HEK293T (cell line): Measurements from ENCODE around the gene HAUS1.

Experiments
- BHLHE40 ChIP-seq: fragments of 450-650 bp; IDR thresholded peaks from 2 replicates; pipeline ENCODE4 v1.6.1; 2016; ENCODE audit warnings: mild to moderate bottlenecking, moderate library complexity, borderline replicate concordance
- CTBP1 ChIP-seq: fragments of 450-650 bp; IDR thresholded peaks from 2 replicates; pipeline ENCODE4 v1.6.1; 2016; ENCODE audit warnings: borderline replicate concordance
- ELF4 ChIP-seq: fragments of 450-650 bp; IDR thresholded peaks from 2 replicates; pipeline ENCODE4 v1.6.1; 2017; ENCODE audit warnings: antibody characterized with exemption
- FOXA1 ChIP-seq: fragments of 450-650 bp; IDR thresholded peaks from 2 replicates; pipeline ENCODE4 v1.6.1; 2016; ENCODE audit warnings: mild to moderate bottlenecking
- FOXM1 ChIP-seq: fragments of 450-650 bp; IDR thresholded peaks from 2 replicates; pipeline ENCODE4 v1.6.1; 2017; ENCODE audit warnings: mild to moderate bottlenecking, borderline replicate concordance
- LEF1 ChIP-seq: fragments of 450-650 bp; IDR thresholded peaks from 2 replicates; pipeline ENCODE4 v1.6.1; 2017; ENCODE audit warnings: mild to moderate bottlenecking, borderline replicate concordance
- SP1 ChIP-seq: fragments of 450-650 bp; IDR thresholded peaks from 2 replicates; pipeline ENCODE4 v1.6.1; 2017
- SUZ12 ChIP-seq: fragments of 450-650 bp; IDR thresholded peaks from 2 replicates; pipeline ENCODE4 v1.6.1; 2016; ENCODE audit warnings: mild to moderate bottlenecking
- ZNF384 ChIP-seq: fragments of 450-650 bp; IDR thresholded peaks from 2 replicates; pipeline ENCODE4 v1.6.1; 2016

- TF ChIP-seq ZNF384 = no peak
- TF ChIP-seq SP1 = no peak
- TF ChIP-seq LEF1 = no peak
- no peak for TF ChIP-seq BHLHE40
- no peak for TF ChIP-seq SUZ12
- TF ChIP-seq FOXM1 = no peak
- no peak for TF ChIP-seq FOXA1
- no peak for TF ChIP-seq ELF4
- no peak for TF ChIP-seq CTBP1
Observed at GRCh38 chr18:46061796-46062195, 42.4 kb upstream of the HAUS1 start.
